ENCODE results near the gene ATRNL1.

The ATRNL1 gene

DNA sequence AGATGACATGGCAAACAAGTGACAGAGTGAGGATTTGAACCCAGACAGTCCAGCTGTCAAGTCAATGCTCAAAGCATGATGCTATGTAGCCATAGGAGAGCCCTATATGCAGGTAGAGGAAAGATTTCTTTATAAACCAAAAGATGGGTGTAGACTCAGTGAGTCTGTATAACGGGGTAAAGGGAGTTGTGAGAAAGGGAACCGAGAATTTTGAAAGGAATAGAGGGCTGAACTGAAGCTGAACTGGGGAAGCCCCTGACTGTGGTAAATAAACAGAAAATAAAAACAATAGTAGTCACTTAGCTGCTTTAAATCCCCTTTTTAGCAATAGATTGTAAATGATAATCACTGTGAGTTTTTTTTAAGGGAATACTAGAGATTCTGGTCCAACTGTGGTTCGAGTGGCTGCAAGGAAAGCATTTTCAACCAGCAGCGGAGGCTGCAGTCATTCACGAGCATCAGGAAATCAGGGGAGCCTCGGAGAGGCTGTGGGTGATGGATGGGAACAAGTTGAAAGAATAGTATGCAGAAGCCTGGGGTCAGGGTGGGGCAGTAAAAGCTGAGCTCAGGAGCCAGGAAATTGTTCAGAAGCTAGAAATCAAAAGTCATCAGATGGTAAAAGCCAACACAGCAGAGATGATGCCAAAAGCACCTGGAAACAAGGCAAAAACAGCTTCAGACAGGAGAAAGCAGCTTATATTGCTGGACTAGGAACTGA is 786.4 kb downstream of the ATRNL1 start:
- H3K9me2 ChIP-seq (replicated peaks; ENCODE audit: control insufficient read depth, low read length) = no peaks in the 10 kb centered on the region
- no peaks in the 10 kb centered on the region for H3K9me3 ChIP-seq (ENCODE audit: control insufficient read depth, insufficient read depth, low read length)
- no peaks in the 10 kb centered on the region for H3F3A ChIP-seq (ENCODE audit: control insufficient read depth, insufficient read depth)
- H3K27me3 ChIP-seq (ENCODE audit: control insufficient read depth, low read length) = no peaks in the 10 kb centered on the region
- no peak overlapping the region for H3K4me3 ChIP-seq (ENCODE audit: low read length)
- no peaks in the 10 kb centered on the region for H3K79me2 ChIP-seq (ENCODE audit: control insufficient read depth, low read length)
- H3K27ac ChIP-seq (ENCODE audit: low read depth, low read length) = no peak overlapping the region
- H3K4me2 ChIP-seq (ENCODE audit: low read length) = no peak overlapping the region
- no peaks in the 10 kb centered on the region for H3K36me3 ChIP-seq (ENCODE audit: control insufficient read depth, low read length)
- H3K4me1 ChIP-seq (ENCODE audit: control insufficient read depth, low read length) = no peaks in the 10 kb centered on the region
- TF ChIP-seq EZH2phosphoT487 (IDR thresholded peaks at IDR 0.05; ENCODE audit: borderline replicate concordance, low read length) (no peak), CTCF (IDR thresholded peaks at IDR 0.05; ENCODE audit: low read depth, low read length, poor library complexity, severe bottlenecking) (no peak)
- H4K20me1 ChIP-seq (ENCODE audit: control insufficient read depth, insufficient read depth, low read depth, low read length) = no peaks in the 10 kb centered on the region

- H3F3A ChIP-seq (ENCODE audit: control insufficient read depth, insufficient read depth) = no peaks in the 10 kb centered on the region
- no peaks in the 10 kb centered on the region for H3K9me3 ChIP-seq (ENCODE audit: control insufficient read depth, insufficient read depth, low read length)
- H3K79me2 ChIP-seq (ENCODE audit: control insufficient read depth, low read length) = no peaks in the 10 kb centered on the region
- H3K4me3 ChIP-seq (ENCODE audit: low read length) = no peak overlapping the region
- TF ChIP-seq CTCF (IDR thresholded peaks at IDR 0.05; ENCODE audit: low read depth, low read length, poor library complexity, severe bottlenecking) (no peak), EZH2phosphoT487 (IDR thresholded peaks at IDR 0.05; ENCODE audit: borderline replicate concordance, low read length) (no peak)
- H3K4me1 ChIP-seq (ENCODE audit: control insufficient read depth, low read length) = no peaks in the 10 kb centered on the region
- H3K27me3 ChIP-seq (ENCODE audit: control insufficient read depth, low read length) = no peaks in the 10 kb centered on the region
- no peak overlapping the region for H3K4me2 ChIP-seq (ENCODE audit: low read length)
- no peaks in the 10 kb centered on the region for H3K9me2 ChIP-seq (replicated peaks; ENCODE audit: control insufficient read depth, low read length)
- no peaks in the 10 kb centered on the region for H4K20me1 ChIP-seq (ENCODE audit: control insufficient read depth, insufficient read depth, low read depth, low read length)
- H3K36me3 ChIP-seq (ENCODE audit: control insufficient read depth, low read length) = no peaks in the 10 kb centered on the region
- no peak overlapping the region for H3K27ac ChIP-seq (ENCODE audit: low read depth, low read length)
Observed at GRCh38 chr10:115882021-115882420, 788.9 kb downstream of the ATRNL1 start.

DNA sequence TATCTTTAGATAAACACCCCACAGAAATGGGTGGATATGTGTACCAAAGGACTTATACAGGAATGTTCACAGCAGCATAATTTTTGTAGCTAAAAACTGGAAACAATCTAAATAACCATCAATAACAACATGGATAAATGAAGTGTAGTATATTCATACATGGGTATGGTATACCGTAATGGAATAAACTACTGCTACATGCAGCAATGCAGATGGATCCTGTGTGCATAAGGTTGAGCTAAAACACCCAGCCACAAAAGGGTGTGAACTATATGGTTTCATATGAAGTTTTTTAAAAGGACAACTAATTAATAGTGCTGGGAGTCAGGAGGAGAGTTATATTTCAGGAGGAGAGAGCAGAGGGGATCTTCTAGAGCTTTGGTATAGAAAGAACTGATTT is 790.2 kb downstream of the ATRNL1 start:
- Histone ChIP-seq H3K9me3 (ENCODE audit: control insufficient read depth, insufficient read depth, low read length) (no peaks in the 10 kb centered on the region), H3K79me2 (ENCODE audit: control insufficient read depth, low read length) (no peaks in the 10 kb centered on the region), H4K20me1 (ENCODE audit: control insufficient read depth, insufficient read depth, low read depth, low read length) (no peaks in the 10 kb centered on the region), H3K36me3 (ENCODE audit: control insufficient read depth, low read length) (no peaks in the 10 kb centered on the region), H3K9me2 (replicated peaks; ENCODE audit: control insufficient read depth, low read length) (no peaks in the 10 kb centered on the region), H3F3A (ENCODE audit: control insufficient read depth, insufficient read depth) (no peaks in the 10 kb centered on the region), H3K4me1 (ENCODE audit: control insufficient read depth, low read length) (no peaks in the 10 kb centered on the region), H3K4me2 (ENCODE audit: low read length) (no peak overlapping the region), H3K4me3 (ENCODE audit: low read length) (no peak overlapping the region), H3K27ac (ENCODE audit: low read depth, low read length) (no peak overlapping the region), H3K27me3 (ENCODE audit: control insufficient read depth, low read length) (no peaks in the 10 kb centered on the region)
- TF ChIP-seq EZH2phosphoT487 (IDR thresholded peaks at IDR 0.05; ENCODE audit: borderline replicate concordance, low read length) (no peak), CTCF (IDR thresholded peaks at IDR 0.05; ENCODE audit: low read depth, low read length, poor library complexity, severe bottlenecking) (no peak)

Measured in DOHH2 (cell line).